COLO829 (cell line): ENCODE measurements around the gene PLCD4.

Experiments
- DNase-seq: peaks from one replicate; pipeline ENCODE4 v3.0.0; 2012; ENCODE audit warnings: low spot score

PLCD4 gene

DNA sequence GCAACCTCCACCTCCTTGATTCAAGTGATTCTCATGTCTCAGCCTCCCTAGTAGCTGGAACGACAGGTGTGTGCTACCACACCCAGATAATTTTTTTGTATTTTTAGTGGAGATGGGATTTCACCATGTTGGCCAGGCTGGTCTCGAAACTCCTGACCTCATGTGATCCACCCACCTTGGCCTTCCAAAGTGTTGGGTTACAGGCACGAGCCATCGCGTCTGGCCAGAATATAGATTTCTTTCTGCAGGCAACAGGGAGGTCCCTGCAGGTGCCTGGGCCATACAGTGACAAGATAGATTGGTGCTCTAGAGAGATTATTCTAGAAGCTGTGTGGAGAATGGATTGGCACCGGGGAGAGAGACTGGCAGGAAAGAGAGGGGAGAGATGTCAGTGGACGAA is 13.3 kb downstream of the PLCD4 start:
- DNase-seq, result no peak

DNA sequence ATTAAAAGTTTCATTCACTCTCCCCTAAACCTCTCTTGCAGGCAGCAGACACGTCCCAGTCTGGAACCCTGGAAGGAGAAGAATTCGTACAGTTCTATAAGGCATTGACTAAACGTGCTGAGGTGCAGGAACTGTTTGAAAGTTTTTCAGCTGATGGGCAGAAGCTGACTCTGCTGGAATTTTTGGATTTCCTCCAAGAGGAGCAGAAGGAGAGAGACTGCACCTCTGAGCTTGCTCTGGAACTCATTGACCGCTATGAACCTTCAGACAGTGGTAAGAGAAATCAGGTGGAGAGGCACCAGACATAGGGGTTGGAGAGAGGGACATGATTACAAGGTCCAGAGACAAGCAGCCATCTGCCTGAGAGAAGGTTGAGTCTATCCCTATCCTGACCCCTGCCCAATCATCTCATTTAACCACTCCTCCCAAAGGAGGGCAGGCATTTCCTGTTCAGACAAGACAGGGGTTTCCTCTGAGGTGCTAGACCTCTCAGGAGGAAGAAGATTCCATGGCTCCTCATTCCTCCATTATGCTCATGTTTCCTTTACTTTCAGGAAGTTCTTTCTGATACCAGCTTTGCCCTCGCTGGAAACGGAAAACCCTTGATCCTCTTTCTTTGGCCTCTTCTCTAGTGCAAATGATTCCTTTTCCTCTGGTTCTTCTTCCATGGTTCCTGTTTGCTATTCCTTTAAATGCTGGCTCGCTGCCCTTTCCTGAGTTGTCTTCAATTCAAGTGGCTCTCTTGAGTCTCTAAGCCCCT is 15.1 kb downstream of the PLCD4 start:
- DNase-seq, result no peak

- DNase-seq, result no peak
These were observed 15.6 kb downstream of the PLCD4 start for GRCh38 chr2:218623366-218623705.

- no peak for DNase-seq
These were observed 18.7 kb downstream of the PLCD4 start for GRCh38 chr2:218626369-218626768.

DNA sequence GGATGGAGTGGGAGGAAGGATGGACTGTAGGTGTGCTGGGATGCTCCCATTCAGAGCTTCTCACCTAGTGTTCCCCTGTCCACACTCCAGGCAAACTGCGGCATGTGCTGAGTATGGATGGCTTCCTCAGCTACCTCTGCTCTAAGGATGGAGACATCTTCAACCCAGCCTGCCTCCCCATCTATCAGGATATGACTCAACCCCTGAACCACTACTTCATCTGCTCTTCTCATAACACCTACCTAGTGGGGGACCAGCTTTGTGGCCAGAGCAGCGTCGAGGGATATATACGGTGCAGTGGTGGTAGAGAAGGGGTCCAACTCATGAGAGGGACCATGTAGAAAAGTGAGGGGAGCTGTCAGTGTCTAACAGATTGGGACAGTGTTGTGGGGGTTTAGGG is 20.2 kb downstream of the PLCD4 start:
- no peak for DNase-seq

GRCh38 chr2:218631837-218632236 is 24.1 kb downstream of the PLCD4 start:
- DNase-seq, result no peak

- DNase-seq, result no peak
These were observed 28.0 kb downstream of the PLCD4 start for GRCh38 chr2:218635719-218636118.

- no peak for DNase-seq
These were observed 30.7 kb downstream of the PLCD4 start for GRCh38 chr2:218638372-218638771.

DNA sequence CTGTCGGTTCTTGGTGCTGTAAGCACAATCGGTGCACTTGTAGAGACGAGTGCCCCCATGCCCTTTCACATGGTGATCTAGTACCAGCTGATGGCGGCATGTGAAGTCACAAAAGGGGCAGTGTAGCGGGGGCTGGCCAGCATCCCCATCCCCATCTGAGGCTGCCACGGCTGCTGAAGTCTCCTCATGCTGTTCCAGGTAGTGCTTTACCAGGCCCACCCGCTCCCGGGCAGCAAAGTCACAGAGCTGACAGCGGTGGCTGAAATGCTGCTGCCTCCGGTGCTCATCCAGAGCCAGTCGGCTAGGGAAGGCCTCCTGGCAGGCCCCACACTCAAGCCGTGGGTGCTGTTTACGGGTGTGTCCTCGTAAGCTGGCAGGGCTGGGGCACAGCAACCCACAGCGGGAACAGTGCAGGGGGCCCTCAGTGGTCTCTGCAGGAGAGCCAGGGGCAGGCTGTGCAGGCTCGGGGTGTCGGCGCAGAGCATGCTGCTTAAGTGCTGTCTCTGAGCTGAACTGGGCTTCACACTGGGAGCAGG is 34.5 kb downstream of the PLCD4 start:
- DNase-seq, result no peak

GRCh38 chr2:218642786-218643185 is 35.1 kb downstream of the PLCD4 start:
- DNase-seq, result no peak

- DNase-seq, result no peak
These were observed 36.1 kb downstream of the PLCD4 start for GRCh38 chr2:218643751-218644310.

DNA sequence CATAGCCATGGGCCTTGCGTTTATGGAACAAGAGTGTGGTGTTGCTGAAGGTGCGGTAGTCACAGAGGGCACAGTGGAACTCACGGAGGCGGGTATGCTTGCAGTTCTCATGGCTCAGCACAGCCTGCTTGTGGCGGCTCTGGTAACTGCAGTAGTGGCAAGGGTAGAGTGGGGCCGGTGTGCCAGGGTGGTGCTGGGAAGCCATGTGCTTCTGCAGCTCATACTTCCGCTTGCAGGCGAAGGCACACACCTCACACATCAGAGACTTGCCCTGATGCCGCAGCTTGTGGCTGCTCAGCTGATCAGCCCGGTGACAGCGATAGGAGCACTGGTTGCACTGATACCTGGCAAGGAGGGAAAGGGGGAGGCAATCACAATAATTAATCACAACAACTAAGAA is 37.0 kb downstream of the PLCD4 start:
- no peak for DNase-seq

- DNase-seq, result no peak
These were observed 37.4 kb downstream of the PLCD4 start for GRCh38 chr2:218645126-218645525.

GRCh38 chr2:218648088-218648786 is 40.5 kb downstream of the PLCD4 start:
- DNase-seq, result peak; percentile 72

DNA sequence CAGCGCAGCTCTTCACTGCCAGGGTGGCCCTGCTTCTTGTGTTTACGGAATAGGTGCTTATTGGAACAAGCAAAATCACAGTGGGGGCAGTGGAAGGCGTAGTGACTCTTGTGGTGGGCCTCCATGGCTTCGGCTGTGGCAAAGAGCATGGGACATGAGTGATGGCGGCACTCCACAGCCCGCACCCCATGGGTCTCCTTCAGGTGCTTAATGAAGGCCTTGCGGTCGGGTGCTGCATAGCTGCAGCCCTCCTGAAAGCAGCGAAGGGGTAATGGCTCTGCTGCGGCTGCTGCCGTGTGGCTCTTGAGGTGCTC is 41.0 kb downstream of the PLCD4 start:
- no peak for DNase-seq

GRCh38 chr2:218655751-218656150 is 48.1 kb downstream of the PLCD4 start:
- DNase-seq, result no peak

GRCh38 chr2:218658671-218659257 is 51.1 kb downstream of the PLCD4 start:
- peak; percentile 44 for DNase-seq

GRCh38 chr2:218659258-218659987 is 51.7 kb downstream of the PLCD4 start, which contains the start of the genes BCS1L and ZNF142:
TSS of gene BCS1L (plus strand) at chr2:218659683. CDS start at chr2:218660988, 1,305 bp downstream.
TSS of gene ZNF142 (minus strand) at chr2:218659623. CDS start at chr2:218656429, 3,194 bp downstream.
- peak; percentile 91 for DNase-seq

DNA sequence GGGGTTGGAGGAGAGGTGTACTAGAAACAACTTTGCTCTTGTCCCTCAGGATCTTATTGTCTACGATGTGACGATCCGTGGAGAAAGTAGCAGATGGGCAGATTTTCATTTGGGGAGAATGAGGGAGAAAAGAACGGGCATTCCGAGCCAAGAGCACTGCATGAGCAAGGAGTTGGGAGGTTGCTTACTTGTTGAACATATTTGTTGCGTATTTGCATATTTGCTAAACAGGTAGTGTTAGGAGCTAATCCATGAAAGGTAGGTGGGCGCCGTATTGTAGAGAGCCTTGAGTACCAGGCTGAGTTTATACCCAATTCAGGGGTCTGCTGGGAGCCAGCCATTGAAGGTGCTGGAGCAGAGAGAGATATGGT is 52.3 kb downstream of the PLCD4 start:
- peak; percentile 13 for DNase-seq

GRCh38 chr2:218662377-218662776 is 54.7 kb downstream of the PLCD4 start:
- DNase-seq, result no peak

DNA sequence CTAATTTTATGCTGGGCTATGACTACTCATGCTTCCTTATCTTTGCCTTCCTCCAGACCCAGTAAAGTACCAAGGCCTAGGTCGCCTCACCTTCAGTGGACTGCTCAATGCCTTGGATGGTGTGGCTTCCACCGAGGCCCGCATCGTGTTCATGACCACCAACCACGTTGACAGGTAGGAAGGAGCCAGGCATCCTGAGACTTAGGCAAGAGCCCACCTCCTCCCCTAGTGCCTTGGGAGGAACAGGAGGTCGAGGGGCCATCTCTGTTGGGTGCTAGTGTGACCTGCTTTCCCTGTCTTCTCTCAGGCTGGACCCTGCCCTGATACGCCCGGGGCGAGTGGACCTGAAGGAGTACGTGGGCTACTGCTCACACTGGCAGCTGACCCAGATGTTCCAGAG is 55.1 kb downstream of the PLCD4 start:
- no peak for DNase-seq

- no peak for DNase-seq
These were observed 56.2 kb downstream of the PLCD4 start for GRCh38 chr2:218663901-218664300.
